B cell (primary cell): ENCODE measurements around the gene STYK1.

Experiments used
- EZH2 ChIP-seq: IDR thresholded peaks from 2 replicates; pipeline ENCODE4 v1.6.1; 2012; ENCODE audit warnings: borderline replicate concordance, low read depth, mild to moderate bottlenecking, moderate library complexity, low read length; ENCODE audit not compliant: insufficient read depth, poor library complexity, severe bottlenecking
- TF ChIP-seq, protein P1 (sequence below): fragments of 200-600 bp; IDR thresholded peaks from one replicate; pipeline ENCODE4 v1.8.0; 2022; ENCODE audit warnings: antibody characterized with exemption, mild to moderate bottlenecking

DNA sequence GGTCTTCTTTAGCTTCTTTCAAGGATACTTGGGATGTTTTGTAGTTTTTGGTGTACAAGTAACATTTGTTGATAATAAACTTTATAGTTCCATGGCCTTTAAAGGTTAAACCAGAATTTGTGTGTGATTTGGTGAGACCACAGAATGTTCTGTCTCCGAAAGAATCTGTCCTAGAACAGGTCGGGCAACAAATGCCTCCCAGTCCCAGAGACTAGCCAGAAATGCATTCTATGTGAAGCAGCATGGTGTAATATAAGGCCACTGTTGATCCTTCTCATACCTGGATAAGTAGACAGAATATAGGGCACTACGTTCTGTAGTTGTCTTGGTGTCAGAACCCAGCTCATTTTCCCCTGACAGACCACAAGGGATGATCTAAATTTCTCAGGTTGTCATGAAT lies 10.0 kb downstream of the STYK1 start:
- TF ChIP-seq EZH2, result no peak
- TF ChIP-seq, protein P1, sequence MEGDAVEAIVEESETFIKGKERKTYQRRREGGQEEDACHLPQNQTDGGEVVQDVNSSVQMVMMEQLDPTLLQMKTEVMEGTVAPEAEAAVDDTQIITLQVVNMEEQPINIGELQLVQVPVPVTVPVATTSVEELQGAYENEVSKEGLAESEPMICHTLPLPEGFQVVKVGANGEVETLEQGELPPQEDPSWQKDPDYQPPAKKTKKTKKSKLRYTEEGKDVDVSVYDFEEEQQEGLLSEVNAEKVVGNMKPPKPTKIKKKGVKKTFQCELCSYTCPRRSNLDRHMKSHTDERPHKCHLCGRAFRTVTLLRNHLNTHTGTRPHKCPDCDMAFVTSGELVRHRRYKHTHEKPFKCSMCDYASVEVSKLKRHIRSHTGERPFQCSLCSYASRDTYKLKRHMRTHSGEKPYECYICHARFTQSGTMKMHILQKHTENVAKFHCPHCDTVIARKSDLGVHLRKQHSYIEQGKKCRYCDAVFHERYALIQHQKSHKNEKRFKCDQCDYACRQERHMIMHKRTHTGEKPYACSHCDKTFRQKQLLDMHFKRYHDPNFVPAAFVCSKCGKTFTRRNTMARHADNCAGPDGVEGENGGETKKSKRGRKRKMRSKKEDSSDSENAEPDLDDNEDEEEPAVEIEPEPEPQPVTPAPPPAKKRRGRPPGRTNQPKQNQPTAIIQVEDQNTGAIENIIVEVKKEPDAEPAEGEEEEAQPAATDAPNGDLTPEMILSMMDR, result no peak
